Activated naive CD4-positive, alpha-beta T cell treated with anti-CD3 and anti-CD28 coated beads, Interleukin-2, amount 50 U/mL, for 16 hours (primary cell): ENCODE data around the gene POC1B.

Experiments
- DNase-seq: peaks from one replicate; pipeline ENCODE4 v3.0.0-alpha.2; 2020

The POC1B gene

DNA sequence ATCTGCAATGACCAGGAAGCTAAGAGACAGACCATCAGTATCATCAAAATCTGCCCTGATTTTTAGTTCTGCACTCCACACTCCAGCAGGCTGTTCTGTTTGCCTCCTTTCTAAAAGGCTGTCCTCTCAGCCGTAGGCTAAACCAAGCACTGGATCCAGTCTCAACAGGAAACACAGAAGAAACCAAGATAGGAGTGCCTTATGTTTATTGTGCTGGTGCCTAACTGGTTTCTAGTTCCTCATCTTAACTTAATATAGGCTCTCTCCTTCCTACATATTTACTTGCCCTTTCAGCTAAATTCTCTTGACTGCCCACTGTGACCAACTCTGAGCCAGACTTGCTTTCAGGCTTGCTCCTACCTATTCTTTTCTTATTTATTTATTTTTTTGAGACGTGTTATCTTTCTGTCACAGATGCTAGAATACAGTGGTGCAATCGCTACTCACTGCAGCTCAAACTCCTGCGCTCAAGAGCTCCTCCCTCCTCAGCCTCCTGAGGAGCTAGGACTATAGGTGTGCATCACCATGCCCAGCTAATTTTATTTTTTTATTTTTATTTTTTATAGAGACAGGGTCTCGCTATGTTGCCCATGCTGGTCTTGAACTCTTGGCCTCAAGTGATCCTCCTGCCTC, 32.1 kb downstream of the POC1B start:
- DNase-seq, result no peak

DNA sequence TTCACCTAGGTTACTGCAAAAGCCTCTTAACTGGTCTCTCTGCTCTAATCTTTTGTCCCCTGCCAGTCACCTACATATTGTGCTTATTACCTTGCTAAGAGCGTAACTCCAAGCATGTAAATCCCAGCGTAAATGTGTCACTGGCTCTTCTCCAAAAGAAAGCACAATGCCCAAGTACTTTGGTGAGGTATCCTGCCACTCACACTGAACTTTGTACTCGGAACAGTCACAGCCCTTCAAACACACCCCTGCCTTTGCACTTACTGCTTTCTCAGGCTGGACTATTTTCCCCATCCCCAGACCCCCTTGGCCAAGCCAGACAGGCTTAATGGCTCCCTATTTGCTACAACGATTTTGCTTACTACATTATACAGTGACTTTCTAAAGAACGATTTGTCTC, 33.0 kb downstream of the POC1B start:
- DNase-seq, result no peak

- DNase-seq, result no peak
These were observed 34.9 kb downstream of the POC1B start for GRCh38 chr12:89490922-89491321.

GRCh38 chr12:89486264-89486663, 39.6 kb downstream of the POC1B start:
- DNase-seq, result no peak

- DNase-seq, result no peak
These were observed 41.4 kb downstream of the POC1B start for GRCh38 chr12:89484470-89484869.

GRCh38 chr12:89481213-89481914, 44.5 kb downstream of the POC1B start:
- DNase-seq, result no peak

DNA sequence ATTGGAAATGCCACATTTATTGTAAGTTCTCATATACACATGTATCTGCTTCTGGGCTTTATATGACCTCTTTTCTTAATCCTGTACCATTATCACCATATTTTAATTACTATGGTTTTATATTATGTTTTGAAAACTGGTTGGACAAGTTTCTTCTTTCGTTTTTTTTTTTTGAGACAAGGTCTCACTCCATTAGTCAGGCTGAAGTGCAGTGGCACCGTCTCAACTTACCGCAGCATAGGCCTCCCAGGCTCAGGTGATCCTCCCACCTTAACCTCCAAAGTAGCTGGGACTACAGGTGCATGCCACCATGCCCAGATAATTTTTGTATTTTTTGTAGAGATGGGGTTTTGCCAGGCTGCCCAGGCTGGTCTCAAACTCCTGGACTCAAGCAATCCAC, 45.9 kb downstream of the POC1B start:
- DNase-seq, result no peak

GRCh38 chr12:89477633-89478279, 48.1 kb downstream of the POC1B start:
- no peak for DNase-seq

DNA sequence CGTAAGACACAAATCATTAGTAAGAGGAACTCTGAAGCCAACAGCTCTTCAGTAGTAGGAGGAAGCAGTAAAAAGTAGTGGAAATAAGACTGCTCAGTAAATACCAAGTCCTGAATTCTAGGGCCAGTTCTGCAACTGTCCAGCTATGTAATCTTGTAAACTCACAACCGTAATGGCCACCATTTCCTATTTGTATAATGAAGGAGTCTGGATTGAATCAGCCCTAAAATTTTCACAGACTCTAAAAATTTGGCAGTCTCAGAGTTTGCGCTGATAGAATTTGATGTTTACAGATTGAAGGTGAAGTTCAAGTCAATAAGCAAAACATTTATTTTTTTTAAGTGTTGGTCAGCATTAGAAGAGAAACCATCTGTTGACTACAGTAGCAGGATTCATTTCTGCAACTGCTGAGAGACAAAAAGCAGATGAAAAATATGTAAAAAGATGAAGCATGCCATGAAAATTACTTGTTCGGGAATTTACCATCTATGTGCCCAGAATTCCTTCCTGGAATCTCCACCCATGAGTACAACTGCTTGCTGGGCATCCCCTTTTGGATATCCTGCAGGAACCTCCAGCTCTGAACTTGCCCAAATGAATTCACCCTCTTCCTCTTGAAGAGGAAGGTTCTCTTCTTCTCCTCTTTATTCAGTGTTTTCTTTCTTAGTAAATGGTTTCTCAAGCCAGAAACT, 48.8 kb downstream of the POC1B start:
- DNase-seq, result no peak

- no peak for DNase-seq
These were observed 49.6 kb downstream of the POC1B start for GRCh38 chr12:89476232-89476631.

DNA sequence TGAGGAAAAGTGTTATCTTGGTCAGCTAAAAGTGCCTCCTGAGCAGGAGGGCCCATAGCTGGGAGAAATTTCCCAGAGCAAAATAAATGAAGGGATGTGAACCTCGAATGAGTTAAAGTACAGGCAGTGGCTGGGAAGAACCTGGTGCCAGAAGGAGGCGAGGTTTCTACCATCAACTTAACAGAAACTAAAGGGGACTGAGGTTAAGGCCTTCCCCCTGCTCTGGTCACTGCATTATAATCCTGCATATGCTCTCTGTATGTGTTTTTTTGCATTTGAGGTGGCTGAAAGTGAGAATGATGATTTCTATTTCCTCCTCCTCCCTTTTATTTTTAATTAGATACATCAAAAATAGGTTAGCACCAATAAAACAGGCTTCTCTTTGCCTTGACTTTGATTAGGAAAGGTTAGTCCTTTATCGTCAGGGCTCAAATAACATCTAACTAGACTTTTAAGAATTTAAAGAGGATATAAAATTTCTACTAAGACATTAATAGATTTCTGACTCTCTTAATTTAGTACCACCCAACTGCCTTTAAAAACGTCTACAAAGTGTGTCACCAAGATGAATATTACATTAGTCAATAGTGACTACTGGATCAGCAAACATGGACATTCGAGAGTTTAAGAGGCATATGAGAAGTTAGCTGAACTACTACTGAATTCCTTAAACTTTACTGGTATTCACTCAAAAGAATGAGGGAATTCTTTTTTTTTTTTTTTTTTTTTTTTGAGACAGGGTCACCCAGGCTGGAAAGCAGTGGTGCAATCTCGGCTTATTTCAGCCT, 50.5 kb downstream of the POC1B start:
- DNase-seq, result no peak

- DNase-seq, result no peak
These were observed 51.2 kb downstream of the POC1B start for GRCh38 chr12:89474615-89475014.

DNA sequence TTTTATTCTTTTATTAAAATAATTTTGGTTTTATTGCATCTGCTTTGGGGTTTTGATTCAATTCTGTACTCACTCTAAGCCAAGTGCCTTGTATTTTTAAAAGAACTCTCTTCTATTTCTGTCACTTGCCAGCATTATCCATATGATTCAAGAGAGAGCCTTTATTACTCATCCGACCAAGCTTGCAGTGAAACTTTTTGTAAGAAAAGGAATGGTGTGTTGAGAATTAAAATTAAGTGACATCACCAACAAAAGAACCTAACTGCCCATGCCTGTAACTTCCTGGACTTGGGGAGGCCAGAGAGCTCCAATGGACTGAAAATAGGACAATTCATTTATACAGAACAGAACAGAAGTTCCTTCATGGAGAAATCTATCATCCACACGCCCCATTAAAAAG, 53.3 kb downstream of the POC1B start:
- no peak for DNase-seq

GRCh38 chr12:89470741-89471509, 54.9 kb downstream of the POC1B start:
- no peak for DNase-seq

DNA sequence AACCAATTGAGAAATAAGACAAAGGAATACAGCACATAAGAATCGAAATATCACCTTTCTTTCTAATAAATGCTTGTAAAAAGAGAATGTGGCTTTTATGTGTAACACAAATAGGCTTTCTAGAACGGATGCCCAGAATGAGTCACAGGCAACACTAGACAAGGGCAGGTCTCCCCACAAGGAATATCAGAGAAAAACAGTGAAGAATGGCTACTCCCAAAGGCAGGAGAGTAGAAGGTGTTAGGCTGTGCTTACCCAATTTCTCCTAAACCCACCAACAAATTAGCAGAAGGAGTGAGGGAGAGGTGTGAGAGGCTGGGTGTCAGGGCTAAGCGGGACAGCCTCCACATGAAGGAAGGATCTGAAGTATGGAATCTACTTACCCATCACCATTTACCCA, 56.5 kb downstream of the POC1B start:
- DNase-seq, result no peak

DNA sequence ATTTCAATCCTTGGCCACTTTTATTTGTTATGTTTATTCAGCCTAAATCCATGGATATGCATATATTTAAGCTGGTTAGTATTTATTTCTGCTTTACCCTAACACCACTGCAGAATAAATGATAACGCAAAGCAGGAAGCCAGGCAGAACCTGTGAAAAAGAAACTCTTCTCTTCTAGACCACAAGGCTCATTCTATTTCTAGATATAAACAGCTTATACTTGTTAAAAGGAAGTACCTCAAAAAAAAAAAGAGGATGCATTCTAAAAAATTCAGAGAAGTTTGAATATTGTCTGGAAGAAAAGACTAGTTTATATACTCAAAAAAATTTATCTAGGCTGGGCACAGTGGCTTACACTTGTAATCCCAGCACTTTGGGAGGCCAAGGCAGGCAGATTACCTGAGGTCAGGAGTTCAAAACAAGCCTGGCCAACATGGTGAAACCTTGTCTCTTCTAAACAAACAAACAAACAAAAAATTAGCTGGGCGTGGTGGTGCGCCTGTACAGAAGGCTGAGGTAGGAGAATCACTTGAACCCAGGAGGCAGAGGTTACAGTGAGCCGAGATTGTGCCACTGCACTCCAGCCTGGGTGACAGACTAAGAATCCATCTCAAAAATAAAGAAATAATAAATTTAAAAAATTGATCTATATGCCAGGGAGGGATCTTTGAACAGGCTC, 57.1 kb downstream of the POC1B start:
- no peak for DNase-seq

DNA sequence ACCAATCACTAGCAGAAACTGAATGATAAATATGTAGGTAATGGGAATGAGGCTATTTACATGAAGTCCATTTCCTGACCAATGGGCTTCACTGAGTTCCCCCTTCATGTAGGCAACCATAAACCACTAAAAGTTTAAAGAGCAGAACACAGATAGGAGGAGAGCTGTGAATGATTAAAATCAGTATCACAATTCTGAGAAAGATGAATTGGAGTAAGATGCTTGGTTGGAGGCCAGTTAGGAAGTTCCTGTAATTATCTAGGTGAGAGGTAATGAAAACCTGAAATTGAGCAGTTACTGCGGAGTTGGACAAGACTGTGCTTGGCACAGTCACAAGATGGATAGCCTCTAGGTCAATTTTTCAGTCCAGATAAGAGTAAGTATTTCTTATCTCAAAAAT, 57.8 kb downstream of the POC1B start:
- no peak for DNase-seq

GRCh38 chr12:89464974-89465592, 60.8 kb downstream of the POC1B start:
- no peak for DNase-seq

GRCh38 chr12:89461649-89462612, 63.9 kb downstream of the POC1B start:
- no peak for DNase-seq

GRCh38 chr12:89461190-89461589, 64.7 kb downstream of the POC1B start:
- DNase-seq, result no peak
